Panc1 (cell line): ENCODE results near the gene NFATC1. TPM values are rescaled to one million over a fixed set of nuclear protein-coding genes. Genes with fewer than 3 reads are reported as not detected.

ENCODE experiments used
- ATAC-seq: fragments of 200-7000 bp; cut with Tn5 transposase; 2 replicates; pipeline ENCODE4 v1.9.1; 2020; ENCODE audit warnings: mild to moderate bottlenecking, moderate library complexity
- BruUV-seq: library from RNA; stranded (reverse); fragments of 400-500 nt; replicated peaks from 2 replicates; lab custom pipeline; 2021; lab: Mats Ljungman, UMichigan
- CTCF ChIA-PET: fragments of 300-600 bp; sonication (Branson Sonifier 250); formaldehyde crosslinking; loops from one replicate; lab custom pipeline; 2022; ENCODE audit warnings: antibody characterized with exemption; lab: Charles Lee
- POLR2A ChIA-PET: fragments of 300-600 bp; sonication (Branson Sonifier 250); formaldehyde crosslinking; loops from one replicate; lab custom pipeline; 2022; ENCODE audit warnings: antibody characterized with exemption; lab: Charles Lee
- DNase-seq: peaks from one replicate; pipeline ENCODE4 v3.0.0-alpha.2; 2010; ENCODE audit warnings: low read depth, low spot score
- H3K27ac ChIP-seq: 2 replicates; pipeline ENCODE4 v1.5.1; 2011; ENCODE audit warnings: mild to moderate bottlenecking, low read length, inconsistent platforms
- H3K27me3 ChIP-seq: fragments of 200-500 bp; sonication (Bioruptor generic); 2 replicates; pipeline ENCODE4 v1.6.0; 2014; ENCODE audit warnings: low read length, inconsistent platforms; ENCODE audit not compliant: control insufficient read depth, insufficient read depth
- H3K36me3 ChIP-seq: fragments of 200-500 bp; sonication (Bioruptor generic); 2 replicates; pipeline ENCODE4 v1.5.1; 2014; ENCODE audit warnings: inconsistent platforms, mild to moderate bottlenecking, low read length, moderate library complexity; ENCODE audit not compliant: control insufficient read depth, insufficient read depth
- H3K4me1 ChIP-seq: 2 replicates; pipeline ENCODE4 v1.5.1; 2011; ENCODE audit warnings: inconsistent platforms, mild to moderate bottlenecking, low read length, moderate library complexity; ENCODE audit not compliant: control insufficient read depth, insufficient read depth
- H3K4me3 ChIP-seq, 2 experiments: 2 replicates each; pipeline ENCODE4 v1.5.1; 2011 to 2012; ENCODE audit warnings: low read depth in 2 of 2, low read length in 2 of 2, mild to moderate bottlenecking in 2 of 2, inconsistent platforms in 1 of 2, moderate library complexity in 1 of 2
- H3K9me3 ChIP-seq: fragments of 200-500 bp; sonication (Bioruptor generic); 2 replicates; pipeline ENCODE4 v1.5.1; 2014; ENCODE audit warnings: low read depth, mild to moderate bottlenecking, inconsistent platforms, low read length, moderate library complexity; ENCODE audit not compliant: control insufficient read depth, insufficient read depth
- CTCF ChIP-seq: fragments of 450-650 bp; IDR thresholded peaks from 2 replicates; pipeline ENCODE4 v1.5.1; 2017; ENCODE audit warnings: mild to moderate bottlenecking
- POLR2AphosphoS5 ChIP-seq: IDR thresholded peaks from 2 replicates; pipeline ENCODE4 v1.6.1; 2012; ENCODE audit warnings: mild to moderate bottlenecking, low read depth, low read length, moderate library complexity
- SIN3A ChIP-seq: IDR thresholded peaks from 2 replicates; pipeline ENCODE4 v1.6.1; 2012; ENCODE audit warnings: low read depth, mild to moderate bottlenecking, low read length, moderate library complexity, borderline replicate concordance; ENCODE audit not compliant: insufficient read depth
- TCF7L2 ChIP-seq: IDR thresholded peaks from 2 replicates; pipeline ENCODE4 v1.6.1; 2011; ENCODE audit warnings: mild to moderate bottlenecking, low read depth, low read length, inconsistent platforms
- in situ Hi-C: cut with HindIII; loops from 2 replicates; pipeline ENCODE4 v1.10.0; 2016; ENCODE audit warnings: low sequenced_read_pairs, low pct_unique_long_range_greater_than_20kb
- intact Hi-C: fragments of 100-400 bp; cut with micrococcal nuclease; formaldehyde crosslinking; loops from one replicate; pipeline ENCODE4 v1.10.0; 2022; ENCODE audit not compliant: unreplicated experiment
- total RNA-seq: library from RNA; stranded (reverse); gene quantifications from one replicate; pipeline ENCODE4 v1.2.1, GENCODE V29; 2021; ENCODE audit not compliant: unreplicated experiment
- TF ChIP-seq, protein P1 (sequence below), 2 experiments: IDR thresholded peaks; 2 replicates each; pipeline ENCODE4 v1.6.1; 2011 to 2012; ENCODE audit warnings: low read depth in 2 of 2, control low read depth in 1 of 2, low read length in 1 of 2, mild to moderate bottlenecking in 1 of 2, moderate library complexity in 1 of 2; ENCODE audit not compliant: insufficient read depth in 1 of 2

The NFATC1 gene
- total RNA-seq, 1 experiment from 2014 or later: 30.8 TPM

GRCh38 chr18:79401494-79402208 lies 5.9 kb downstream of the NFATC1 start:
- no peaks in the 10 kb centered on the region for H3K27me3 ChIP-seq
- no peak overlapping the region for H3K4me3 ChIP-seq
- DNase-seq (no peak), ATAC-seq (no peak)
- H3K27ac ChIP-seq: no peak overlapping the region
- ChIA-PET CTCF (no interaction called here), POLR2A (no interaction called here)
- H3K9me3 ChIP-seq: no peaks in the 10 kb centered on the region
- in situ Hi-C loops (no loop called here), intact Hi-C loops (no loop called here)
- no TSS peak for BruUV-seq
- no peaks in the 10 kb centered on the region for H3K36me3 ChIP-seq
- TF ChIP-seq, protein P1, sequence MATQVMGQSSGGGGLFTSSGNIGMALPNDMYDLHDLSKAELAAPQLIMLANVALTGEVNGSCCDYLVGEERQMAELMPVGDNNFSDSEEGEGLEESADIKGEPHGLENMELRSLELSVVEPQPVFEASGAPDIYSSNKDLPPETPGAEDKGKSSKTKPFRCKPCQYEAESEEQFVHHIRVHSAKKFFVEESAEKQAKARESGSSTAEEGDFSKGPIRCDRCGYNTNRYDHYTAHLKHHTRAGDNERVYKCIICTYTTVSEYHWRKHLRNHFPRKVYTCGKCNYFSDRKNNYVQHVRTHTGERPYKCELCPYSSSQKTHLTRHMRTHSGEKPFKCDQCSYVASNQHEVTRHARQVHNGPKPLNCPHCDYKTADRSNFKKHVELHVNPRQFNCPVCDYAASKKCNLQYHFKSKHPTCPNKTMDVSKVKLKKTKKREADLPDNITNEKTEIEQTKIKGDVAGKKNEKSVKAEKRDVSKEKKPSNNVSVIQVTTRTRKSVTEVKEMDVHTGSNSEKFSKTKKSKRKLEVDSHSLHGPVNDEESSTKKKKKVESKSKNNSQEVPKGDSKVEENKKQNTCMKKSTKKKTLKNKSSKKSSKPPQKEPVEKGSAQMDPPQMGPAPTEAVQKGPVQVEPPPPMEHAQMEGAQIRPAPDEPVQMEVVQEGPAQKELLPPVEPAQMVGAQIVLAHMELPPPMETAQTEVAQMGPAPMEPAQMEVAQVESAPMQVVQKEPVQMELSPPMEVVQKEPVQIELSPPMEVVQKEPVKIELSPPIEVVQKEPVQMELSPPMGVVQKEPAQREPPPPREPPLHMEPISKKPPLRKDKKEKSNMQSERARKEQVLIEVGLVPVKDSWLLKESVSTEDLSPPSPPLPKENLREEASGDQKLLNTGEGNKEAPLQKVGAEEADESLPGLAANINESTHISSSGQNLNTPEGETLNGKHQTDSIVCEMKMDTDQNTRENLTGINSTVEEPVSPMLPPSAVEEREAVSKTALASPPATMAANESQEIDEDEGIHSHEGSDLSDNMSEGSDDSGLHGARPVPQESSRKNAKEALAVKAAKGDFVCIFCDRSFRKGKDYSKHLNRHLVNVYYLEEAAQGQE (IDR thresholded peaks at IDR 0.05; ENCODE audit: insufficient read depth in 1 of 2, low read depth in 2 of 2, low read length in 1 of 2): no peak
- TF ChIP-seq SIN3A: no peak
- peaks cover 44% of the 10 kb centered on the region for H3K4me1 ChIP-seq

GRCh38 chr18:79402209-79402576 lies 6.5 kb downstream of the NFATC1 start:
- BruUV-seq: no TSS peak
- POLR2A ChIA-PET: interaction anchor here (1.3 kb wide), 1 partner anchor 9 kb away, joined by 3 read pairs; no protein-coding TSS in a partner anchor
- H3K4me1 ChIP-seq: peaks cover 44% of the 10 kb centered on the region
- CTCF ChIA-PET: no interaction called here
- H3K27ac ChIP-seq: no peak overlapping the region
- no peak for TF ChIP-seq SIN3A
- DNase-seq (no peak), ATAC-seq (no peak)
- H3K27me3 ChIP-seq: no peaks in the 10 kb centered on the region
- intact Hi-C loops: no loop called here
- H3K36me3 ChIP-seq: no peaks in the 10 kb centered on the region
- no peaks in the 10 kb centered on the region for H3K9me3 ChIP-seq
- in situ Hi-C loops: no loop called here
- H3K4me3 ChIP-seq: no peak overlapping the region

GRCh38 chr18:79402977-79403722 lies 7.4 kb downstream of the NFATC1 start:
- peaks cover 40% of the 10 kb centered on the region for H3K4me1 ChIP-seq
- in situ Hi-C loops (no loop called here), intact Hi-C loops (no loop called here)
- no peak overlapping the region for H3K27ac ChIP-seq
- DNase-seq: no peak
- H3K36me3 ChIP-seq: no peaks in the 10 kb centered on the region
- CTCF ChIA-PET: no interaction called here
- no peaks in the 10 kb centered on the region for H3K27me3 ChIP-seq
- TF ChIP-seq SIN3A: no peak
- no peak for TF ChIP-seq CTCF
- TF ChIP-seq TCF7L2: no peak
- TF ChIP-seq, protein P1 (IDR thresholded peaks at IDR 0.05; ENCODE audit: insufficient read depth in 1 of 2, low read depth in 2 of 2, low read length in 1 of 2): no peak
- no peak for TF ChIP-seq POLR2AphosphoS5
- BruUV-seq: TSS peak; percentile 50
- POLR2A ChIA-PET: interaction anchor here (0.6 to 1.3 kb wide), 2 partner anchors 10 to 24 kb away, joined by 3 to 26 read pairs; no protein-coding TSS in a partner anchor
- no peak overlapping the region for H3K4me3 ChIP-seq
- no peaks in the 10 kb centered on the region for H3K9me3 ChIP-seq
- no peak for ATAC-seq
